ENCODE data around the gene ZNF609. TPM values are rescaled to one million over a fixed set of nuclear protein-coding genes. Genes with fewer than 3 reads are reported as not detected.

Gene ZNF609
- polyA plus RNA-seq, 1 donor (not counting 4 experiments of a cell fraction or from before 2014, with no cell fraction given): 16.9 TPM

DNA sequence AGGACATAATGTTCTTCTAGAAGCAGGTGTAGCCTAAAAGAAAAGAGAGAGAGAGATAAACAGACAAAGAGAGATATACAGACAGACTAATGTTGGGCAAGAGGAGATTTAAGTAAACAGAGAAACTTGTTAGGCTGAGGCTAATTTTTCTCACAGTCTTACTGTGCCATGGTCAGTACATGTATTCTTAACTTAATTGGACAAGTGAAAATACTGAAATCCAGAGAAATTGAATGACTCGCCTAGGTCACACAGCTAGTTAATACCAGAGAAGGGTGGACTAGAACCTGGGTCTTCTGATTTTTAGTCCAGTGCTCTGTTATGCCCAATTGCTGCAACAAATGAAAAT, 6.7 kb upstream of the ZNF609 start:
- Histone ChIP-seq H3K36me3 (ENCODE audit: control insufficient read depth in 2 of 2, extremely low read depth in 1 of 2, insufficient read depth in 2 of 2, low read length in 2 of 2) (peaks cover 0 to 3% of the 10 kb centered on the region in 2 experiments), H3K27ac (ENCODE audit: control insufficient read depth, insufficient read depth, low read length) (no peak overlapping the region), H3K9me1 (ENCODE audit: control insufficient read depth, extremely low read depth, insufficient read depth, low read length) (no peaks in the 10 kb centered on the region), H3K79me2 (ENCODE audit: control insufficient read depth, insufficient read depth, low read length) (no peaks in the 10 kb centered on the region), H4K20me1 (ENCODE audit: control insufficient read depth, extremely low read depth, insufficient read depth, low read length) (no peaks in the 10 kb centered on the region), H3K9ac (ENCODE audit: control insufficient read depth, extremely low read depth, insufficient read depth, low read length) (no peak overlapping the region), H3K9me3 (ENCODE audit: control insufficient read depth, low read depth, low read length) (no peaks in the 10 kb centered on the region), H3K4me3 (ENCODE audit: control insufficient read depth in 2 of 3, extremely low read depth in 1 of 3, insufficient read depth in 2 of 3, low read depth in 1 of 3, low read length in 3 of 3) (no peak overlapping the region), H2AFZ (ENCODE audit: control insufficient read depth, low read length) (no peak overlapping the region), H3K4me1 (ENCODE audit: control insufficient read depth, extremely low read depth, insufficient read depth, low read length) (no peaks in the 10 kb centered on the region), H3K4me2 (ENCODE audit: control insufficient read depth, extremely low read depth, insufficient read depth, low read depth, low read length) (no peak overlapping the region), H3K27me3 (ENCODE audit: control insufficient read depth, extremely low read depth, insufficient read depth, low read length) (no peaks in the 10 kb centered on the region)
- TF ChIP-seq, protein P1, sequence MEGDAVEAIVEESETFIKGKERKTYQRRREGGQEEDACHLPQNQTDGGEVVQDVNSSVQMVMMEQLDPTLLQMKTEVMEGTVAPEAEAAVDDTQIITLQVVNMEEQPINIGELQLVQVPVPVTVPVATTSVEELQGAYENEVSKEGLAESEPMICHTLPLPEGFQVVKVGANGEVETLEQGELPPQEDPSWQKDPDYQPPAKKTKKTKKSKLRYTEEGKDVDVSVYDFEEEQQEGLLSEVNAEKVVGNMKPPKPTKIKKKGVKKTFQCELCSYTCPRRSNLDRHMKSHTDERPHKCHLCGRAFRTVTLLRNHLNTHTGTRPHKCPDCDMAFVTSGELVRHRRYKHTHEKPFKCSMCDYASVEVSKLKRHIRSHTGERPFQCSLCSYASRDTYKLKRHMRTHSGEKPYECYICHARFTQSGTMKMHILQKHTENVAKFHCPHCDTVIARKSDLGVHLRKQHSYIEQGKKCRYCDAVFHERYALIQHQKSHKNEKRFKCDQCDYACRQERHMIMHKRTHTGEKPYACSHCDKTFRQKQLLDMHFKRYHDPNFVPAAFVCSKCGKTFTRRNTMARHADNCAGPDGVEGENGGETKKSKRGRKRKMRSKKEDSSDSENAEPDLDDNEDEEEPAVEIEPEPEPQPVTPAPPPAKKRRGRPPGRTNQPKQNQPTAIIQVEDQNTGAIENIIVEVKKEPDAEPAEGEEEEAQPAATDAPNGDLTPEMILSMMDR (optimal IDR thresholded peaks at IDR 0.05 in 1 of 3, IDR thresholded peaks at IDR 0.05 in 1 of 3, conservative IDR thresholded peaks at IDR 0.05 in 1 of 3; ENCODE audit: extremely low read depth in 1 of 3, insufficient read depth in 2 of 3, low read length in 3 of 3): no peak
- TF ChIP-seq EZH2 (IDR thresholded peaks at IDR 0.05; ENCODE audit: low read length): no peak
- FAIRE-seq (no peak), DNase-seq (ENCODE audit: low read depth, low spot score) (no peak)
- dilution Hi-C loops (cut with MboI; ENCODE audit: extremely low pct_ligation_motif_present, low sequenced_read_pairs): no loop called here

DNA sequence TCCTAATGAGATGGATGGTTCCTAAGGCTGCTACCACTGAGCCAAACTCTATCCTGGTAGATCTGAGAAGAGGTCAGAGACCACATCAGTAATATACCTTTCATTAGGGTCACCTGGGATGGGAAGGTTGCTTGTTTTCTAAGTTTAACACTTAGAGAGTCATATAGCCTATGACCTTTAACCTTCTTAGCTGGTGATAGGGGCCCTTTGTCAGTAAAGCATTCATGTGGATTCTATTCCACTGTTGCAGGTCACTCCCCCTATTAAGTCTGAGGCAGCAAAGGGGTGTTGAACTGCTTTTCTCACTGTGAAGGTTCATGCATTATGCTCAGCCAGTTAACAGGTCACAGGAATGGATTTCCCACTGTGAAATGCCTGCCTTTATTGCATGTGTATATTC, 6.1 kb upstream of the ZNF609 start:
- Histone ChIP-seq H3K27ac (ENCODE audit: control insufficient read depth, insufficient read depth, low read length) (no peak overlapping the region), H3K79me2 (ENCODE audit: control insufficient read depth, insufficient read depth, low read length) (no peaks in the 10 kb centered on the region), H3K4me2 (ENCODE audit: control insufficient read depth, extremely low read depth, insufficient read depth, low read depth, low read length) (no peak overlapping the region), H3K9me3 (ENCODE audit: control insufficient read depth, low read depth, low read length) (no peaks in the 10 kb centered on the region), H3K9me1 (ENCODE audit: control insufficient read depth, extremely low read depth, insufficient read depth, low read length) (no peaks in the 10 kb centered on the region), H2AFZ (ENCODE audit: control insufficient read depth, low read length) (no peak overlapping the region), H3K36me3 (ENCODE audit: control insufficient read depth in 2 of 2, extremely low read depth in 1 of 2, insufficient read depth in 2 of 2, low read length in 2 of 2) (peaks cover 0 to 3% of the 10 kb centered on the region in 2 experiments), H3K4me3 (ENCODE audit: control insufficient read depth in 2 of 3, extremely low read depth in 1 of 3, insufficient read depth in 2 of 3, low read depth in 1 of 3, low read length in 3 of 3) (no peak overlapping the region), H3K27me3 (ENCODE audit: control insufficient read depth, extremely low read depth, insufficient read depth, low read length) (no peaks in the 10 kb centered on the region), H4K20me1 (ENCODE audit: control insufficient read depth, extremely low read depth, insufficient read depth, low read length) (no peaks in the 10 kb centered on the region), H3K4me1 (ENCODE audit: control insufficient read depth, extremely low read depth, insufficient read depth, low read length) (no peaks in the 10 kb centered on the region), H3K9ac (ENCODE audit: control insufficient read depth, extremely low read depth, insufficient read depth, low read length) (no peak overlapping the region)
- FAIRE-seq: no peak
- TF ChIP-seq EZH2 (IDR thresholded peaks at IDR 0.05; ENCODE audit: low read length): no peak
- TF ChIP-seq, protein P1 (optimal IDR thresholded peaks at IDR 0.05 in 1 of 3, IDR thresholded peaks at IDR 0.05 in 1 of 3, conservative IDR thresholded peaks at IDR 0.05 in 1 of 3; ENCODE audit: extremely low read depth in 1 of 3, insufficient read depth in 2 of 3, low read length in 3 of 3): no peak
- DNase-seq (ENCODE audit: low read depth, low spot score): no peak
- dilution Hi-C loops (cut with MboI; ENCODE audit: extremely low pct_ligation_motif_present, low sequenced_read_pairs): no loop called here
